Upper lobe of left lung (tissue), 4 donors: ENCODE measurements around the gene RAX2.

Experiments used
- CTCF ChIP-seq, 6 experiments: fragments of 450-650 bp in 4 of 6; fragments of 200-600 bp in 2 of 6; sonication (generic) in 2 of 6; IDR thresholded peaks; one replicate each; pipeline ENCODE4 v1.5.1; 2016 to 2019; ENCODE audit warnings: antibody characterized with exemption in 6 of 6
- POLR2A ChIP-seq, 4 donors: fragments of 450-650 bp; IDR thresholded peaks; one replicate each; pipeline ENCODE4 v1.5.1; 2016 to 2017; ENCODE audit warnings: antibody characterized with exemption in 4 of 4, mild to moderate bottlenecking in 2 of 4

- TF ChIP-seq CTCF (IDR thresholded peaks at IDR 0.05) (no peak), POLR2A (IDR thresholded peaks at IDR 0.05) (no peak)
These were observed 35.1 kb upstream of the RAX2 start for GRCh38 chr19:3807131-3807480.
